ENCODE measurements around the gene PAXIP1. TPM values are rescaled to one million over a fixed set of nuclear protein-coding genes. Genes with fewer than 3 reads are reported as not detected.
A peak's percentile ranks its signal among the peaks of the same experiment; 100 is the strongest.

Gene PAXIP1
- total and polyA plus RNA-seq, 2 experiments from 2014 or later, result 12.5 to 36.9 TPM

DNA sequence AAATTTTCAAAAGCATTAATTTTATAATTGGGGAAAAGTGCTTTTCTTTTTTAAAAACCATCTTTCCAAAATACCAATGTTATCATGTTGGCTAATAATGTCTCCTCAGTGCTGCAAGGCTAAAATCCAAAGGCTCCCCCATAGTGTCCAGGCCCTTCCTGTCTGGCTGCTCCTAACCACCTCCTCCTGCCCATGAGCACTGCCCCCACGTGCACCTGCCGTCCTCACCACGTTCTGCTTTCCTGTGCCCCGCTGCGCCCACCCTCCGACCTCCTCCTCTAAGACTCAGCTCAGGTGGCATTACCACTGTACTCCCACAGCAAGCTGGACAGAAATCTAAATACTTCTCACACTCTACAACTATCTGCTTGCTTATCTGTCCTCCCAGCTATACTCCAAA, 17.7 kb downstream of the PAXIP1 start:
- H3K27ac ChIP-seq (ENCODE audit: low read depth), result no peak overlapping the region
- no peaks in the 10 kb centered on the region for H3K9me2 ChIP-seq (ENCODE audit: insufficient read depth)
- no peaks in the 10 kb centered on the region for H3K4me1 ChIP-seq (ENCODE audit: insufficient read depth)
- Mint-ChIP-seq H3K4me3 (no peak overlapping the region), H3K4me1 (no peaks in the 10 kb centered on the region; the same call in 2 of the 3 replicates), H3K36me3 (ENCODE audit: low read depth) (peaks cover 12% of the 10 kb centered on the region), H3K27me3 (ENCODE audit: insufficient read depth, low read depth, poor library complexity) (no peaks in the 10 kb centered on the region), H3K27ac (0 out of 2 replicates have a peak overlapping the region, but pooled peaks have one; percentile 8), H3K9me3 (no peaks in the 10 kb centered on the region)
- peaks cover 17% of the 10 kb centered on the region for H4K20me1 ChIP-seq (replicated peaks; ENCODE audit: insufficient read depth)
- H3K4me2 ChIP-seq, result no peak overlapping the region
- peaks cover 3% of the 10 kb centered on the region; the same call in 1 of the 2 replicates for H3K36me3 ChIP-seq (ENCODE audit: insufficient read depth)
- DNase-seq (ENCODE audit: low spot score) (no peak), ATAC-seq (no peak)
- TF ChIP-seq EZH2 (IDR thresholded peaks at IDR 0.05; ENCODE audit: low read depth, unreplicated experiment), result no peak
- no peak for TF ChIP-seq STAT1 (IDR thresholded peaks at IDR 0.05; ENCODE audit: unreplicated experiment)
- TF ChIP-seq ZNF331 (CRISPR knock-in tag; IDR thresholded peaks at IDR 0.05; ENCODE audit: low read depth), result no peak
- no peak for TF ChIP-seq POLR2AphosphoS5 (IDR thresholded peaks at IDR 0.05; ENCODE audit: low read depth)
- TF ChIP-seq, protein P1, sequence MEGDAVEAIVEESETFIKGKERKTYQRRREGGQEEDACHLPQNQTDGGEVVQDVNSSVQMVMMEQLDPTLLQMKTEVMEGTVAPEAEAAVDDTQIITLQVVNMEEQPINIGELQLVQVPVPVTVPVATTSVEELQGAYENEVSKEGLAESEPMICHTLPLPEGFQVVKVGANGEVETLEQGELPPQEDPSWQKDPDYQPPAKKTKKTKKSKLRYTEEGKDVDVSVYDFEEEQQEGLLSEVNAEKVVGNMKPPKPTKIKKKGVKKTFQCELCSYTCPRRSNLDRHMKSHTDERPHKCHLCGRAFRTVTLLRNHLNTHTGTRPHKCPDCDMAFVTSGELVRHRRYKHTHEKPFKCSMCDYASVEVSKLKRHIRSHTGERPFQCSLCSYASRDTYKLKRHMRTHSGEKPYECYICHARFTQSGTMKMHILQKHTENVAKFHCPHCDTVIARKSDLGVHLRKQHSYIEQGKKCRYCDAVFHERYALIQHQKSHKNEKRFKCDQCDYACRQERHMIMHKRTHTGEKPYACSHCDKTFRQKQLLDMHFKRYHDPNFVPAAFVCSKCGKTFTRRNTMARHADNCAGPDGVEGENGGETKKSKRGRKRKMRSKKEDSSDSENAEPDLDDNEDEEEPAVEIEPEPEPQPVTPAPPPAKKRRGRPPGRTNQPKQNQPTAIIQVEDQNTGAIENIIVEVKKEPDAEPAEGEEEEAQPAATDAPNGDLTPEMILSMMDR (conservative IDR thresholded peaks at IDR 0.05; ENCODE audit: low read depth in 2 of 2), result no peak
- TF ChIP-seq, protein P2, sequence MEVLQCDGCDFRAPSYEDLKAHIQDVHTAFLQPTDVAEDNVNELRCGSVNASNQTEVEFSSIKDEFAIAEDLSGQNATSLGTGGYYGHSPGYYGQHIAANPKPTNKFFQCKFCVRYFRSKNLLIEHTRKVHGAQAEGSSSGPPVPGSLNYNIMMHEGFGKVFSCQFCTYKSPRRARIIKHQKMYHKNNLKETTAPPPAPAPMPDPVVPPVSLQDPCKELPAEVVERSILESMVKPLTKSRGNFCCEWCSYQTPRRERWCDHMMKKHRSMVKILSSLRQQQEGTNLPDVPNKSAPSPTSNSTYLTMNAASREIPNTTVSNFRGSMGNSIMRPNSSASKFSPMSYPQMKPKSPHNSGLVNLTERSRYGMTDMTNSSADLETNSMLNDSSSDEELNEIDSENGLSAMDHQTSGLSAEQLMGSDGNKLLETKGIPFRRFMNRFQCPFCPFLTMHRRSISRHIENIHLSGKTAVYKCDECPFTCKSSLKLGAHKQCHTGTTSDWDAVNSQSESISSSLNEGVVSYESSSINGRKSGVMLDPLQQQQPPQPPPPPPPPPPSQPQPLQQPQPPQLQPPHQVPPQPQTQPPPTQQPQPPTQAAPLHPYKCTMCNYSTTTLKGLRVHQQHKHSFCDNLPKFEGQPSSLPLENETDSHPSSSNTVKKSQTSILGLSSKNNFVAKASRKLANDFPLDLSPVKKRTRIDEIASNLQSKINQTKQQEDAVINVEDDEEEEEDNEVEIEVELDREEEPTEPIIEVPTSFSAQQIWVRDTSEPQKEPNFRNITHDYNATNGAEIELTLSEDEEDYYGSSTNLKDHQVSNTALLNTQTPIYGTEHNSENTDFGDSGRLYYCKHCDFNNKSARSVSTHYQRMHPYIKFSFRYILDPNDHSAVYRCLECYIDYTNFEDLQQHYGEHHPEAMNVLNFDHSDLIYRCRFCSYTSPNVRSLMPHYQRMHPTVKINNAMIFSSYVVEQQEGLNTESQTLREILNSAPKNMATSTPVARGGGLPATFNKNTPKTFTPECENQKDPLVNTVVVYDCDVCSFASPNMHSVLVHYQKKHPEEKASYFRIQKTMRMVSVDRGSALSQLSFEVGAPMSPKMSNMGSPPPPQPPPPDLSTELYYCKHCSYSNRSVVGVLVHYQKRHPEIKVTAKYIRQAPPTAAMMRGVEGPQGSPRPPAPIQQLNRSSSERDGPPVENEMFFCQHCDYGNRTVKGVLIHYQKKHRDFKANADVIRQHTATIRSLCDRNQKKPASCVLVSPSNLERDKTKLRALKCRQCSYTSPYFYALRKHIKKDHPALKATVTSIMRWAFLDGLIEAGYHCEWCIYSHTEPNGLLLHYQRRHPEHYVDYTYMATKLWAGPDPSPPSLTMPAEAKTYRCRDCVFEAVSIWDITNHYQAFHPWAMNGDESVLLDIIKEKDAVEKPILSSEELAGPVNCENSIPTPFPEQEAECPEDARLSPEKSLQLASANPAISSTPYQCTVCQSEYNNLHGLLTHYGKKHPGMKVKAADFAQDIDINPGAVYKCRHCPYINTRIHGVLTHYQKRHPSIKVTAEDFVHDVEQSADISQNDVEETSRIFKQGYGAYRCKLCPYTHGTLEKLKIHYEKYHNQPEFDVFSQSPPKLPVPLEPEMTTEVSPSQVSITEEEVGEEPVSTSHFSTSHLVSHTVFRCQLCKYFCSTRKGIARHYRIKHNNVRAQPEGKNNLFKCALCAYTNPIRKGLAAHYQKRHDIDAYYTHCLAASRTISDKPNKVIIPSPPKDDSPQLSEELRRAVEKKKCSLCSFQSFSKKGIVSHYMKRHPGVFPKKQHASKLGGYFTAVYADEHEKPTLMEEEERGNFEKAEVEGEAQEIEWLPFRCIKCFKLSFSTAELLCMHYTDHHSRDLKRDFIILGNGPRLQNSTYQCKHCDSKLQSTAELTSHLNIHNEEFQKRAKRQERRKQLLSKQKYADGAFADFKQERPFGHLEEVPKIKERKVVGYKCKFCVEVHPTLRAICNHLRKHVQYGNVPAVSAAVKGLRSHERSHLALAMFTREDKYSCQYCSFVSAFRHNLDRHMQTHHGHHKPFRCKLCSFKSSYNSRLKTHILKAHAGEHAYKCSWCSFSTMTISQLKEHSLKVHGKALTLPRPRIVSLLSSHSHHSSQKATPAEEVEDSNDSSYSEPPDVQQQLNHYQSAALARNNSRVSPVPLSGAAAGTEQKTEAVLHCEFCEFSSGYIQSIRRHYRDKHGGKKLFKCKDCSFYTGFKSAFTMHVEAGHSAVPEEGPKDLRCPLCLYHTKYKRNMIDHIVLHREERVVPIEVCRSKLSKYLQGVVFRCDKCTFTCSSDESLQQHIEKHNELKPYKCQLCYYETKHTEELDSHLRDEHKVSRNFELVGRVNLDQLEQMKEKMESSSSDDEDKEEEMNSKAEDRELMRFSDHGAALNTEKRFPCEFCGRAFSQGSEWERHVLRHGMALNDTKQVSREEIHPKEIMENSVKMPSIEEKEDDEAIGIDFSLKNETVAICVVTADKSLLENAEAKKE (CRISPR knock-in tag; IDR thresholded peaks at IDR 0.05), result no peak
- TF ChIP-seq, protein P3, sequence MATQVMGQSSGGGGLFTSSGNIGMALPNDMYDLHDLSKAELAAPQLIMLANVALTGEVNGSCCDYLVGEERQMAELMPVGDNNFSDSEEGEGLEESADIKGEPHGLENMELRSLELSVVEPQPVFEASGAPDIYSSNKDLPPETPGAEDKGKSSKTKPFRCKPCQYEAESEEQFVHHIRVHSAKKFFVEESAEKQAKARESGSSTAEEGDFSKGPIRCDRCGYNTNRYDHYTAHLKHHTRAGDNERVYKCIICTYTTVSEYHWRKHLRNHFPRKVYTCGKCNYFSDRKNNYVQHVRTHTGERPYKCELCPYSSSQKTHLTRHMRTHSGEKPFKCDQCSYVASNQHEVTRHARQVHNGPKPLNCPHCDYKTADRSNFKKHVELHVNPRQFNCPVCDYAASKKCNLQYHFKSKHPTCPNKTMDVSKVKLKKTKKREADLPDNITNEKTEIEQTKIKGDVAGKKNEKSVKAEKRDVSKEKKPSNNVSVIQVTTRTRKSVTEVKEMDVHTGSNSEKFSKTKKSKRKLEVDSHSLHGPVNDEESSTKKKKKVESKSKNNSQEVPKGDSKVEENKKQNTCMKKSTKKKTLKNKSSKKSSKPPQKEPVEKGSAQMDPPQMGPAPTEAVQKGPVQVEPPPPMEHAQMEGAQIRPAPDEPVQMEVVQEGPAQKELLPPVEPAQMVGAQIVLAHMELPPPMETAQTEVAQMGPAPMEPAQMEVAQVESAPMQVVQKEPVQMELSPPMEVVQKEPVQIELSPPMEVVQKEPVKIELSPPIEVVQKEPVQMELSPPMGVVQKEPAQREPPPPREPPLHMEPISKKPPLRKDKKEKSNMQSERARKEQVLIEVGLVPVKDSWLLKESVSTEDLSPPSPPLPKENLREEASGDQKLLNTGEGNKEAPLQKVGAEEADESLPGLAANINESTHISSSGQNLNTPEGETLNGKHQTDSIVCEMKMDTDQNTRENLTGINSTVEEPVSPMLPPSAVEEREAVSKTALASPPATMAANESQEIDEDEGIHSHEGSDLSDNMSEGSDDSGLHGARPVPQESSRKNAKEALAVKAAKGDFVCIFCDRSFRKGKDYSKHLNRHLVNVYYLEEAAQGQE (IDR thresholded peaks at IDR 0.05; ENCODE audit: unreplicated experiment), result no peak
- no peak for TF ChIP-seq ZNF114 (CRISPR knock-in tag; IDR thresholded peaks at IDR 0.05)
- no peak for TF ChIP-seq CREB1 (CRISPR knock-in tag; IDR thresholded peaks at IDR 0.05; ENCODE audit: low read depth)
- no peak for TF ChIP-seq NANOG (IDR thresholded peaks at IDR 0.05; ENCODE audit: borderline replicate concordance)
- TF ChIP-seq, protein P4, sequence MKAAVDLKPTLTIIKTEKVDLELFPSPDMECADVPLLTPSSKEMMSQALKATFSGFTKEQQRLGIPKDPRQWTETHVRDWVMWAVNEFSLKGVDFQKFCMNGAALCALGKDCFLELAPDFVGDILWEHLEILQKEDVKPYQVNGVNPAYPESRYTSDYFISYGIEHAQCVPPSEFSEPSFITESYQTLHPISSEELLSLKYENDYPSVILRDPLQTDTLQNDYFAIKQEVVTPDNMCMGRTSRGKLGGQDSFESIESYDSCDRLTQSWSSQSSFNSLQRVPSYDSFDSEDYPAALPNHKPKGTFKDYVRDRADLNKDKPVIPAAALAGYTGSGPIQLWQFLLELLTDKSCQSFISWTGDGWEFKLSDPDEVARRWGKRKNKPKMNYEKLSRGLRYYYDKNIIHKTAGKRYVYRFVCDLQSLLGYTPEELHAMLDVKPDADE (IDR thresholded peaks at IDR 0.05), result no peak
- no peak for TF ChIP-seq JUNB (IDR thresholded peaks at IDR 0.05; ENCODE audit: unreplicated experiment)
- TF ChIP-seq EZH2phosphoT487 (IDR thresholded peaks at IDR 0.05; ENCODE audit: unreplicated experiment), result no peak
- H3K4me3 ChIP-seq, result no peak overlapping the region
- H3K79me2 ChIP-seq (replicated peaks; ENCODE audit: insufficient read depth), result peaks cover 14% of the 10 kb centered on the region
- no peaks in the 10 kb centered on the region for H3F3A ChIP-seq (replicated peaks; ENCODE audit: low read depth)
- H2AFZ ChIP-seq, result no peak overlapping the region
- no peaks in the 10 kb centered on the region for H3K27me3 ChIP-seq (ENCODE audit: insufficient read depth)

Measured in GM23338 (cell line).